Measurements from ENCODE around the gene VRK1. TPM values are rescaled to one million over a fixed set of nuclear protein-coding genes. Genes with fewer than 3 reads are reported as not detected.

The VRK1 gene
- total and polyA plus RNA-seq, 2 of the 4 experiments (the other 2 are of a cell fraction), result 14.2 to 19.9 TPM

DNA sequence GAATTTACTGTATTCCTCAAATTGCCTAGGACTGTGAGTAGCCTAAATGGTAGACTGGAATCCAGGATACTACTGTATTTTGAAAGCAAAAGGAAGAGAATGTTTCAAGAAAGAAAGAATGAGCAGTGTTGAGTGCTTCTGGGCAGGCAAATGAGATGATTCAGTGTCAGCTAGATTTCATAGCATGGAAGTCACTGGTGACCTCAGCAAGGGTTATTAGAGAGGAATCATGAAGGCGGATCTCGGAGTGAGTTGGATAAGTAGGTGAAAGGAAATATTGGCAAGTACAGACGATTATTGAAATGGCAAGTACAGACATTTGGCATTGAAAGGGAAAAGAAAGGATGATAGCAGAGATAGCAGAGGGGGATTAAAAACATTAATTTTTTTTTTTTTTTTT is 27.1 kb downstream of the VRK1 start:
- Histone ChIP-seq H3K56ac (ENCODE audit: extremely low read depth, insufficient read depth, low read length) (no peak overlapping the region), H3K4me1 (ENCODE audit: control insufficient read depth, insufficient read depth, low read length) (peaks cover 4% of the 10 kb centered on the region; the same call in 1 of the 2 replicates), H3K4ac (ENCODE audit: low read depth, low read length) (no peak overlapping the region), H2BK5ac (ENCODE audit: low read depth, low read length, poor library complexity, severe bottlenecking) (peak overlapping the region; percentile 63), H2AK5ac (ENCODE audit: low read depth, low read length) (no peak overlapping the region), H3K9ac (ENCODE audit: low read depth, low read length) (no peak overlapping the region), H3K27me3 (ENCODE audit: control insufficient read depth, insufficient read depth, low read length) (no peaks in the 10 kb centered on the region), H3K4me2 (ENCODE audit: low read depth, low read length) (peak overlapping the region; percentile 80; the same call in 1 of the 2 replicates), H3K4me3 (ENCODE audit: insufficient read depth, low read depth, low read length) (peak overlapping the region; percentile 1; the same call in 1 of the 2 replicates), H3K18ac (ENCODE audit: low read depth, low read length) (no peak overlapping the region), H2AFZ (replicated peaks; ENCODE audit: low read length, poor library complexity) (no peak overlapping the region), H3K79me1 (ENCODE audit: low read depth in 1 of 2, low read length in 2 of 2) (peaks cover 24 to 44% of the 10 kb centered on the region in 2 experiments), H4K5ac (ENCODE audit: low read depth, low read length) (no peak overlapping the region), H2AK9ac (replicated peaks; ENCODE audit: low read depth, low read length, poor library complexity) (no peak overlapping the region), H3K23ac (ENCODE audit: low read depth, low read length) (no peak overlapping the region), H3K36me3 (ENCODE audit: control insufficient read depth, insufficient read depth, low read length) (no peaks in the 10 kb centered on the region), H2BK120ac (ENCODE audit: low read depth, low read length) (no peak overlapping the region), H3K9me3 (ENCODE audit: control insufficient read depth, insufficient read depth, low read length) (no peaks in the 10 kb centered on the region), H2BK20ac (ENCODE audit: low read depth, low read length) (no peak overlapping the region), H3K14ac (replicated peaks; ENCODE audit: low read depth, low read length) (no peak overlapping the region), H3K9me1 (ENCODE audit: insufficient read depth, low read length) (peaks cover 3% of the 10 kb centered on the region; the same call in 1 of the 2 replicates), H4K20me1 (ENCODE audit: insufficient read depth, low read length) (no peaks in the 10 kb centered on the region), H2BK15ac (ENCODE audit: low read depth, low read length) (no peak overlapping the region), H4K91ac (ENCODE audit: insufficient read depth, low read depth, low read length) (no peak overlapping the region), H3K27ac (ENCODE audit: insufficient read depth, low read length) (no peak overlapping the region), H4K8ac (ENCODE audit: low read depth in 2 of 2, low read length in 2 of 2) (no peak overlapping the region)
- ChIA-PET POLR2A (ENCODE audit: unreplicated experiment) (no interaction called here), CTCF (interaction anchor here (0.6 to 0.7 kb wide), 2 partner anchors 38 to 176 kb away, joined by 3 to 6 read pairs; no protein-coding TSS in a partner anchor)
- TF ChIP-seq MXI1 (IDR thresholded peaks at IDR 0.05; ENCODE audit: borderline replicate concordance, low read depth, low read length) (no peak), RFX5 (IDR thresholded peaks at IDR 0.05; ENCODE audit: low read depth, low read length) (no peak), RCOR1 (IDR thresholded peaks at IDR 0.05; ENCODE audit: insufficient replicate concordance, low read length) (no peak), CEBPB (IDR thresholded peaks at IDR 0.05; ENCODE audit: low read depth, low read length) (no peak), RAD21 (IDR thresholded peaks at IDR 0.05; ENCODE audit: low read length) (no peak), SMC3 (IDR thresholded peaks at IDR 0.05; ENCODE audit: low read depth, low read length) (no peak), MAZ (IDR thresholded peaks at IDR 0.05; ENCODE audit: borderline replicate concordance, low read depth, low read length) (no peak), NFE2L2 (IDR thresholded peaks at IDR 0.05; ENCODE audit: low read depth, low read length) (no peak), POLR2A (IDR thresholded peaks at IDR 0.05; ENCODE audit: low read depth, low read length) (no peak), FOS (IDR thresholded peaks at IDR 0.05; ENCODE audit: low read depth, low read length) (no peak), MAFK (IDR thresholded peaks at IDR 0.05; ENCODE audit: low read depth, low read length) (no peak), CHD1 (IDR thresholded peaks at IDR 0.05; ENCODE audit: low read depth, low read length) (no peak), BHLHE40 (IDR thresholded peaks at IDR 0.05; ENCODE audit: low read depth, low read length) (no peak)
- TF ChIP-seq, protein P1, sequence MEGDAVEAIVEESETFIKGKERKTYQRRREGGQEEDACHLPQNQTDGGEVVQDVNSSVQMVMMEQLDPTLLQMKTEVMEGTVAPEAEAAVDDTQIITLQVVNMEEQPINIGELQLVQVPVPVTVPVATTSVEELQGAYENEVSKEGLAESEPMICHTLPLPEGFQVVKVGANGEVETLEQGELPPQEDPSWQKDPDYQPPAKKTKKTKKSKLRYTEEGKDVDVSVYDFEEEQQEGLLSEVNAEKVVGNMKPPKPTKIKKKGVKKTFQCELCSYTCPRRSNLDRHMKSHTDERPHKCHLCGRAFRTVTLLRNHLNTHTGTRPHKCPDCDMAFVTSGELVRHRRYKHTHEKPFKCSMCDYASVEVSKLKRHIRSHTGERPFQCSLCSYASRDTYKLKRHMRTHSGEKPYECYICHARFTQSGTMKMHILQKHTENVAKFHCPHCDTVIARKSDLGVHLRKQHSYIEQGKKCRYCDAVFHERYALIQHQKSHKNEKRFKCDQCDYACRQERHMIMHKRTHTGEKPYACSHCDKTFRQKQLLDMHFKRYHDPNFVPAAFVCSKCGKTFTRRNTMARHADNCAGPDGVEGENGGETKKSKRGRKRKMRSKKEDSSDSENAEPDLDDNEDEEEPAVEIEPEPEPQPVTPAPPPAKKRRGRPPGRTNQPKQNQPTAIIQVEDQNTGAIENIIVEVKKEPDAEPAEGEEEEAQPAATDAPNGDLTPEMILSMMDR (conservative IDR thresholded peaks at IDR 0.05; ENCODE audit: low read depth, low read length), result no peak
- TF ChIP-seq, protein P2, sequence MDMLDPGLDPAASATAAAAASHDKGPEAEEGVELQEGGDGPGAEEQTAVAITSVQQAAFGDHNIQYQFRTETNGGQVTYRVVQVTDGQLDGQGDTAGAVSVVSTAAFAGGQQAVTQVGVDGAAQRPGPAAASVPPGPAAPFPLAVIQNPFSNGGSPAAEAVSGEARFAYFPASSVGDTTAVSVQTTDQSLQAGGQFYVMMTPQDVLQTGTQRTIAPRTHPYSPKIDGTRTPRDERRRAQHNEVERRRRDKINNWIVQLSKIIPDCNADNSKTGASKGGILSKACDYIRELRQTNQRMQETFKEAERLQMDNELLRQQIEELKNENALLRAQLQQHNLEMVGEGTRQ (IDR thresholded peaks at IDR 0.05; ENCODE audit: low read depth, low read length), result no peak
- TF ChIP-seq, protein P3, sequence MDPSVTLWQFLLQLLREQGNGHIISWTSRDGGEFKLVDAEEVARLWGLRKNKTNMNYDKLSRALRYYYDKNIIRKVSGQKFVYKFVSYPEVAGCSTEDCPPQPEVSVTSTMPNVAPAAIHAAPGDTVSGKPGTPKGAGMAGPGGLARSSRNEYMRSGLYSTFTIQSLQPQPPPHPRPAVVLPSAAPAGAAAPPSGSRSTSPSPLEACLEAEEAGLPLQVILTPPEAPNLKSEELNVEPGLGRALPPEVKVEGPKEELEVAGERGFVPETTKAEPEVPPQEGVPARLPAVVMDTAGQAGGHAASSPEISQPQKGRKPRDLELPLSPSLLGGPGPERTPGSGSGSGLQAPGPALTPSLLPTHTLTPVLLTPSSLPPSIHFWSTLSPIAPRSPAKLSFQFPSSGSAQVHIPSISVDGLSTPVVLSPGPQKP (IDR thresholded peaks at IDR 0.05; ENCODE audit: borderline replicate concordance, low read depth, low read length), result no peak
- peak; percentile 88 for ATAC-seq (ENCODE audit: low read depth)
- dilution Hi-C loops (cut with HindIII; ENCODE audit: low sequenced_read_pairs, unreplicated experiment), result no loop called here
- in situ Hi-C loops (cut with MboI; ENCODE audit: low sequenced_read_pairs), result no loop called here
- peak; percentile 83 for DNase-seq
- WGBS, 2 experiments (ENCODE audit: extremely low coverage in 2 of 2, insufficient read length in 1 of 2), result 29% methylated on average over 3 of the region's 3 CpGs; no CpG with 5 or more reads in 1 of the 2 experiments
- intact Hi-C loops (cut with micrococcal nuclease), result no loop called here
- BruUV-seq (replicated peaks), result no TSS peak
